Rectal smooth muscle tissue (tissue), 1 donor: ENCODE measurements around the gene LRRC9.
"Not testable (repeated sequence)": the region's sequence is repeated elsewhere in the genome, so short reads cannot be mapped to it uniquely, and the experiment has no call there.

Source experiments
- H3K27ac ChIP-seq: one replicate; pipeline ENCODE4 v1.7.0; 2013; ENCODE audit warnings: low read depth, low read length, inconsistent platforms
- H3K27me3 ChIP-seq: one replicate; pipeline ENCODE4 v1.7.0; 2013; ENCODE audit warnings: low read length; ENCODE audit not compliant: control insufficient read depth, insufficient read depth
- H3K36me3 ChIP-seq: one replicate; pipeline ENCODE4 v1.7.0; 2013; ENCODE audit warnings: low read length; ENCODE audit not compliant: control insufficient read depth, insufficient read depth
- H3K4me1 ChIP-seq: one replicate; pipeline ENCODE4 v1.7.0; 2013; ENCODE audit warnings: low read length; ENCODE audit not compliant: control insufficient read depth, insufficient read depth
- H3K4me3 ChIP-seq: one replicate; pipeline ENCODE4 v1.7.0; 2013; ENCODE audit warnings: low read length
- H3K9ac ChIP-seq: one replicate; pipeline ENCODE4 v1.7.0; 2013; ENCODE audit warnings: low read length

Gene LRRC9

GRCh38 chr14:60021619-60022018 is 101.7 kb downstream of the LRRC9 start:
- H3K27ac ChIP-seq = no peak overlapping the region
- no peaks in the 10 kb centered on the region for H3K36me3 ChIP-seq
- H3K9ac ChIP-seq = no peak overlapping the region
- no peak overlapping the region for H3K4me3 ChIP-seq
- H3K27me3 ChIP-seq = no peaks in the 10 kb centered on the region
- H3K4me1 ChIP-seq = no peaks in the 10 kb centered on the region

GRCh38 chr14:60025571-60025970 is 105.6 kb downstream of the LRRC9 start:
- no peaks in the 10 kb centered on the region for H3K4me1 ChIP-seq
- H3K9ac ChIP-seq = no peak overlapping the region
- H3K4me3 ChIP-seq = no peak overlapping the region
- H3K36me3 ChIP-seq = no peaks in the 10 kb centered on the region
- H3K27ac ChIP-seq = no peak overlapping the region
- H3K27me3 ChIP-seq = no peaks in the 10 kb centered on the region

GRCh38 chr14:60035177-60035576 is 115.2 kb downstream of the LRRC9 start:
- Histone ChIP-seq H3K9ac (no peak overlapping the region), H3K4me1 (no peaks in the 10 kb centered on the region), H3K36me3 (no peaks in the 10 kb centered on the region), H3K27ac (no peak overlapping the region), H3K4me3 (no peak overlapping the region), H3K27me3 (no peaks in the 10 kb centered on the region)

- H3K4me1 ChIP-seq, H3K27me3 ChIP-seq, H3K36me3 ChIP-seq, H3K4me3 ChIP-seq, H3K27ac ChIP-seq, H3K9ac ChIP-seq: not testable (repeated sequence)
Observed at GRCh38 chr14:60047976-60048375, 128.0 kb downstream of the LRRC9 start.

- no peaks in the 10 kb centered on the region for H3K4me1 ChIP-seq
- H3K9ac ChIP-seq = no peak overlapping the region
- H3K27me3 ChIP-seq = no peaks in the 10 kb centered on the region
- no peak overlapping the region for H3K27ac ChIP-seq
- H3K4me3 ChIP-seq = no peak overlapping the region
- no peaks in the 10 kb centered on the region for H3K36me3 ChIP-seq
Observed at GRCh38 chr14:60051721-60052221, 131.8 kb downstream of the LRRC9 start.

GRCh38 chr14:60058087-60058486 is 138.1 kb downstream of the LRRC9 start:
- Histone ChIP-seq H3K27ac (no peak overlapping the region), H3K36me3 (no peaks in the 10 kb centered on the region), H3K4me1 (no peaks in the 10 kb centered on the region), H3K27me3 (no peaks in the 10 kb centered on the region), H3K4me3 (no peak overlapping the region), H3K9ac (no peak overlapping the region)

- H3K9ac ChIP-seq = no peak overlapping the region
- no peaks in the 10 kb centered on the region for H3K36me3 ChIP-seq
- H3K4me1 ChIP-seq = no peaks in the 10 kb centered on the region
- no peak overlapping the region for H3K27ac ChIP-seq
- H3K4me3 ChIP-seq = no peak overlapping the region
- no peaks in the 10 kb centered on the region for H3K27me3 ChIP-seq
Observed at GRCh38 chr14:60061371-60061770, 141.4 kb downstream of the LRRC9 start.

- Histone ChIP-seq H3K9ac (no peak overlapping the region), H3K27me3 (no peaks in the 10 kb centered on the region), H3K4me3 (no peak overlapping the region), H3K36me3 (no peaks in the 10 kb centered on the region), H3K4me1 (no peaks in the 10 kb centered on the region), H3K27ac (no peak overlapping the region)
Observed at GRCh38 chr14:60064491-60065072, 144.6 kb downstream of the LRRC9 start.

GRCh38 chr14:60067882-60068281 is 147.9 kb downstream of the LRRC9 start:
- no peaks in the 10 kb centered on the region for H3K27me3 ChIP-seq

GRCh38 chr14:60079723-60080122 is 159.8 kb downstream of the LRRC9 start:
- H3K9ac ChIP-seq = no peak overlapping the region
- H3K4me1 ChIP-seq = no peaks in the 10 kb centered on the region
- H3K27me3 ChIP-seq = no peaks in the 10 kb centered on the region
- H3K36me3 ChIP-seq = no peaks in the 10 kb centered on the region
- no peak overlapping the region for H3K27ac ChIP-seq
- H3K4me3 ChIP-seq = no peak overlapping the region

More at GRCh38 chr14:60067882-60068281, 147.9 kb downstream of the LRRC9 start:
- Histone ChIP-seq H3K27ac (no peak overlapping the region), H3K4me1 (no peaks in the 10 kb centered on the region), H3K9ac (no peak overlapping the region), H3K4me3 (no peak overlapping the region), H3K36me3 (no peaks in the 10 kb centered on the region)

- H3K27me3 ChIP-seq = no peaks in the 10 kb centered on the region
- no peak overlapping the region for H3K4me3 ChIP-seq
- no peaks in the 10 kb centered on the region for H3K36me3 ChIP-seq
- no peaks in the 10 kb centered on the region for H3K4me1 ChIP-seq
- H3K27ac ChIP-seq = no peak overlapping the region
- no peak overlapping the region for H3K9ac ChIP-seq
Observed at GRCh38 chr14:60085085-60085484, 165.1 kb downstream of the LRRC9 start.

- Histone ChIP-seq H3K4me1 (no peaks in the 10 kb centered on the region), H3K27ac (no peak overlapping the region), H3K36me3 (no peaks in the 10 kb centered on the region), H3K9ac (no peak overlapping the region), H3K27me3 (no peaks in the 10 kb centered on the region), H3K4me3 (no peak overlapping the region)
Observed at GRCh38 chr14:60085693-60086092, 165.7 kb downstream of the LRRC9 start.

GRCh38 chr14:60087668-60088067 is 167.7 kb downstream of the LRRC9 start:
- Histone ChIP-seq H3K27me3 (no peaks in the 10 kb centered on the region), H3K9ac (no peak overlapping the region), H3K4me1 (no peaks in the 10 kb centered on the region), H3K36me3 (no peaks in the 10 kb centered on the region), H3K4me3 (no peak overlapping the region), H3K27ac (no peak overlapping the region)
